SKM-1 treated with dmso at 0.1 percent for 144 hours (cell line): ENCODE data around the gene LHX4.
A peak's percentile ranks its signal among the peaks of the same experiment; 100 is the strongest.

Experiments
- DNase-seq: peaks from one replicate; lab custom pipeline; 2025; ENCODE audit not compliant: unreplicated experiment; lab: John Stamatoyannopoulos, UW

LHX4 gene

GRCh38 chr1:180241716-180242544, 11.9 kb downstream of the LHX4 start:
- DNase-seq = no peak

- no peak for DNase-seq
Measured at GRCh38 chr1:180243517-180244221, 13.6 kb downstream of the LHX4 start.

- DNase-seq = no peak
Measured at GRCh38 chr1:180244840-180245239, 14.8 kb downstream of the LHX4 start.

GRCh38 chr1:180246579-180246978, 16.5 kb downstream of the LHX4 start:
- no peak for DNase-seq

GRCh38 chr1:180247061-180247460, 17.0 kb downstream of the LHX4 start:
- no peak for DNase-seq

GRCh38 chr1:180247580-180247979, 17.5 kb downstream of the LHX4 start:
- DNase-seq = no peak

GRCh38 chr1:180248176-180248575, 18.1 kb downstream of the LHX4 start:
- DNase-seq = no peak

- DNase-seq = no peak
Measured at GRCh38 chr1:180248731-180249681, 18.9 kb downstream of the LHX4 start.

- DNase-seq = no peak
Measured at GRCh38 chr1:180249725-180250498, 19.8 kb downstream of the LHX4 start.

GRCh38 chr1:180250499-180250770, 20.4 kb downstream of the LHX4 start:
- no peak for DNase-seq

GRCh38 chr1:180250883-180251509, 20.9 kb downstream of the LHX4 start:
- no peak for DNase-seq

GRCh38 chr1:180251526-180252305, 21.7 kb downstream of the LHX4 start:
- no peak for DNase-seq

GRCh38 chr1:180252638-180253536, 22.8 kb downstream of the LHX4 start:
- DNase-seq = peak; percentile 91

- DNase-seq = no peak
Measured at GRCh38 chr1:180253585-180254495, 23.8 kb downstream of the LHX4 start.

- no peak for DNase-seq
Measured at GRCh38 chr1:180254496-180254819, 24.4 kb downstream of the LHX4 start.

GRCh38 chr1:180254854-180255253, 24.8 kb downstream of the LHX4 start:
- no peak for DNase-seq

GRCh38 chr1:180255536-180256340, 25.7 kb downstream of the LHX4 start:
- DNase-seq = no peak
